NK-92 treated with Interleukin-12 subunit alpha and Interleukin-12 subunit beta, amount 100 ng/mL, for 24 hours (cell line): Measurements from ENCODE around the gene CD300H.
"Not testable (repeated sequence)": the region's sequence is repeated elsewhere in the genome, so short reads cannot be mapped to it uniquely, and the experiment has no call there.

Source experiments
- DNase-seq: peaks from one replicate; lab custom pipeline; 2025; lab: John Stamatoyannopoulos, UW

CD300H gene

DNA sequence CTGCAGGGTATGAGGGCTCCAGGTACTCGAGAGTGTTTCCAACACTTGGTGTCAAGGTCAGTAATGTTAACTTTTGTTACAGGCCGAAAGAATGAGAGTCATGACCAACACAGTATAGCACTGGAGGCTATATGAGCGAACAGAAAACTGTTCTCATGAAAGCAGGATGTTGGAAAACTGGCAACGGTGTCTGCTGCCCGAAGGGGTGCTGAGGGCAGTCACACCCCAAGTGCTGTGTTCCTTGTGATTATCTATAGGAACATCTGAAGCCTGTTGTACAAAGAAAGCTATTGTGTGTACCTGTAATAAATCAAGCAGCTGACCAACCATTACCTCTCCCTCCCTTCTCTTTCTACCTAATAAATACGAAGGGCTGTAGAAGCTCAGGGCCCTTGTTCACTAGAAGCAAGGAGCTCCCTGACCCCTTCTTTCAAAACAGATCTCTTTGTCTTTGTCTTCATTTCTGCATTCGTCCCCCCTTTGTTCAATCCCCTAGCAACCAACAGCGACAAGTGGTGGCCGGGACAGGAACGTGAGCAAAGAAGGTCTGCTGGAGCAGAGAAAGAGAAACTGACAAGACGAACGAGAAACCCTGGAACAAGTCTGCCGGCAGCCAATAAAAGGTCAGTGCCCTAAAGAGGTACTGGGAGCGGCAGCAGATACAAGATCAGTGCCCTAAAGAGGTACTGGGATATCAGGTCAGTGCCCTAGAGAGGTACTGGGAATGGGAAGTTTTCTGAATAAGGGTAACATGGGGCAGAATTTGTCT is 17.2 kb upstream of the CD300H start:
- DNase-seq: no peak

DNA sequence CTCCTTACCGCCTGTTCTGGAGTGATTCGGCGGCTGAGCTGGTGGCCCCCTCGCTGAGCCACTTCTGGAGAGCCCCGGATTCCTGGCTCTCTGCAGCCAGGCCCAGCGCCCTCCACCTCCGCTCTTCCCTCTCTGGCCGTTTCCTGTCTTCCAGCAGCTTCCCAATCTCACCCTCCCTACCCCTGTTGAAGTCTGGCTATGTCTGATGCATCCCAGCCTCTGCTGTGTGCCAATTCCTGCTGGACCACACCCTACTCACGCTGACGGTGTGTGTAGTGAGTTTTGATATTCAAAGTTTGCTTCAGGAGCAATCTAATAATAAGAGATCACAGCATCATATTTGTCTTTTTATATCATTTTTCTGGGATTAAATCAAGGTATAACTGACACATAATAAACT is 15.3 kb upstream of the CD300H start:
- DNase-seq: no peak

DNA sequence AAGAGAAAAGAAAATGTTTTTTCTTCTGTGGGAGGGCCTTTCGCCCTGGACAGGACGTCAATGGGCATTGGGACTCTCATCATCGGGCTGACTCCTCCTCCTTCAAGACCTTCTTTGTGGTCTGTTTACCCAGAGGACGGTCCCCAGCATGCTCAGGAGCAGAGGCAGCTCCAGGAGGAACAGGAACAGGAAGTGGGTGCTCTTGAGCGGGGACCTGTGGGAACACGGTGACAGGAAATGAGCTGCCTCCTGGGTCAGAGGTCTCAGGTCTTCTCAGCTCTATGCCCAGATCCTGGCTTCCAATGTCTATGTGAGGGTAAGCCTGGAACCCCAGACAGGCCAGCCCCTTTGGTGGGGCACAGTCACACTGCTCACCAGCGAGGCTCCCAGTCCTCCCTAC is 12.6 kb upstream of the CD300H start:
- no peak for DNase-seq

DNA sequence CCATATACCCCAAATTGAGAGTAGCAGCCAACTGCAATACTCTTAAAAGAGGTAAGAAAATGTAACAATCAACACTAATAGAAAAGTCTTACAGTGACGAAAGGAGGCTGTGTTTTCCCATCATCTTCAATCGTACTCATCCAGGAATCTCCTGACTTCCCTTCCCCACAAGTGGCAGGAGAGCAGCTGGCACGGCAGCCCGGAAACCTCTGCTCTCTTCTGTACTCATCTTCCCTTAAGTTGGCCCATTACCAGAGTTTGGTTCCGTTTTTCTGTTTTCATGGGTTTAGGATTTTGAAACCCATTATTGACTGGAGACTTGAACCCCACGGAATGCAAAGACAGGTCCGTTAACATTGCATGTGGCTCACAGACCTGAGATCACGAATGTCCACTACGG is 11.7 kb upstream of the CD300H start:
- DNase-seq: no peak

DNA sequence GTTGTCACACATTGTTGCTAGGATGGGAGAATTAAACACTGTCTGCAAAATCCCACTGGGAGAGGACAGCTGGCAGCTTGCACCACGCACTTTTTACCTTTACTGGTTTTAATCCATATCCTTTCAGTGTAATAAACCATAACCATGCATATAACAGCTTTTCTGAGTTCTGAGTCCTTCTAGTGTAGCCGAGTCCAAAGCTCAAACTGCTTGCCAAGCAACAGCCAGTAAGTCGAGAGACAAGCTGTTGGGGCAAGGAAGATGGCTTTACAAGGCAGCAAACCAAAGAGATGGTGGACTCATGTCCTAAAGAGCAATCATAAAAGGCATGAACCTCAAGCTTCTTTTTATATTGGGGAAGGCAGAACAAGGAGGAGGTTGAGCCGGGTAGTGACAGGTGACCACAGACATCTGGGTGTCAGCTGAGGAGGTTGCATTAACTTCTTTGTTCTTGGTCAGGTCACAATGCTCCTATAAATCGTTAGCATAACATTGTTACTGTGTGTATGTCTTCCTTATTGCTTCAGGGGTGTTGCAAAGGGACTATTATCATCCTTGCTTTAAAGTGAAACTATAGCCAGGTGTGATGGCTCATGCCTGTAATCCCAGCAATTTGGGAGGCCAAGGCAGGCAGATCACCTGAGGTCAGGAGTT is 7.3 kb upstream of the CD300H start:
- DNase-seq: no peak

DNA sequence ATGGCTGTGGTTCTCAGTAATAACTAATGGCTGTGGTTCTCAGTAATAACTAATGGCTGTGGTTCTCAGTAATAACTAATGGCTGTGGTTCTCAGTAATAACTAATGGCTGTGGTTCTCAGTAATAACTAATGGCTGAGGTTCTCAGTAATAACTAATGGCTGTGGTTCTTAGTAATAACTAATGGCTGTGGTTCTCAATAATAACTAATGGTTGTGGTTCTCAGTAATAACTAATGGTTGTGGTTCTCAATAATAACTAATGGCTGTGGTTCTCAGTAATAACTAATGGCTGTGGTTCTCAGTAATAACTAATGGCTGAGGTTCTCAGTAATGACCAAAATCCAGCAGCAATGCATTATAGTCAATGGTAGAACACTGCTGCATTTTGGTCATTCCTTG is 6.3 kb upstream of the CD300H start:
- DNase-seq: not testable (repeated sequence)

DNA sequence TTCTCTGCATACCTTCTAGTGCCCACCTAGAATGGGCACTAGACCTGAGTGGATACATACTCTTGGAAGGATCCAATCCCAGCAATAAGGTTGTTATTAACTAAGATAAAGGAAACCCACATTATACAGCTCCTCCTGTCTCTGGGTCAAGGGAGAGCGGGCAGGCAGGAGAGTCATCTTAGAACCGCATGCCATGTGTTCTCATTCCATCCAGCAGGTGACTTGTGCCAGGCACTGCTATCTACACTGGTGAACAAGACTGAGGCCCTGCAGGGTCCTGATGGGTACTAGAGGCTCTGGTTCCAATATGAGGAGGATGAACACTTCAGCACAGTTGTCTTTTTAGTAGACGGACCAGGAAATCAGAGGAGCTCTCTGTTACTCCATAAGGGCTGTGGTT is 5.9 kb upstream of the CD300H start:
- no peak for DNase-seq

DNA sequence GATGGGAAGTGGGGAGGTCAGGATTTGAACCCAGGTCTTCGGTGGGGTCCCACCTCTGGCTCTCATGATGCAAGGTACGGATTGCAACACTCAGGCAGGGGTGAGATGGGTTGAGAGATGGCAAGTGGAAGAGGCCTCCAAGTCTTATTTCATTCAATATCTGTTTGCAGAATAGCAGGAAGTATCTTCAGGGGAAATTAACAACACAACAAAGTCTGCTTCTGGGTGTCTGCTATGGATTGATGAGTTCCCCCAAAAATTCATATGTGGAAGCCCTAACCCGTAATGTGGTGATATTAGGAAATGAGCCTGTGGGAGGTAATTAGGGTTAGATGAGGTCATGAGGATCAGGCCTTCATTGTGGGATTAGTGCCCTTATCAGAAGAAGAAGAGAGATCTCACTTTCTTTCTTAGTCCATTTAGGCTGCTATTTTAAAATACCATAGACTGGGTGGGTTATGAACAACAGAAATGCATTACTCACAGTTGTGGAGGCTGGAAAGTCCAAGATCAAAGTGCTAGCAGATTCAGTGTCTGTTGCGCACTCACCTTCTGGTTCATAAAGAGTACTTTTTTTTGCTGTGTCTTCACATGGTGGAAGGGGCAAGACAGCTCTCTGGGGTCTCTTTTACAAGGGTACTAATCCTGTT is 4.4 kb upstream of the CD300H start:
- DNase-seq: no peak

DNA sequence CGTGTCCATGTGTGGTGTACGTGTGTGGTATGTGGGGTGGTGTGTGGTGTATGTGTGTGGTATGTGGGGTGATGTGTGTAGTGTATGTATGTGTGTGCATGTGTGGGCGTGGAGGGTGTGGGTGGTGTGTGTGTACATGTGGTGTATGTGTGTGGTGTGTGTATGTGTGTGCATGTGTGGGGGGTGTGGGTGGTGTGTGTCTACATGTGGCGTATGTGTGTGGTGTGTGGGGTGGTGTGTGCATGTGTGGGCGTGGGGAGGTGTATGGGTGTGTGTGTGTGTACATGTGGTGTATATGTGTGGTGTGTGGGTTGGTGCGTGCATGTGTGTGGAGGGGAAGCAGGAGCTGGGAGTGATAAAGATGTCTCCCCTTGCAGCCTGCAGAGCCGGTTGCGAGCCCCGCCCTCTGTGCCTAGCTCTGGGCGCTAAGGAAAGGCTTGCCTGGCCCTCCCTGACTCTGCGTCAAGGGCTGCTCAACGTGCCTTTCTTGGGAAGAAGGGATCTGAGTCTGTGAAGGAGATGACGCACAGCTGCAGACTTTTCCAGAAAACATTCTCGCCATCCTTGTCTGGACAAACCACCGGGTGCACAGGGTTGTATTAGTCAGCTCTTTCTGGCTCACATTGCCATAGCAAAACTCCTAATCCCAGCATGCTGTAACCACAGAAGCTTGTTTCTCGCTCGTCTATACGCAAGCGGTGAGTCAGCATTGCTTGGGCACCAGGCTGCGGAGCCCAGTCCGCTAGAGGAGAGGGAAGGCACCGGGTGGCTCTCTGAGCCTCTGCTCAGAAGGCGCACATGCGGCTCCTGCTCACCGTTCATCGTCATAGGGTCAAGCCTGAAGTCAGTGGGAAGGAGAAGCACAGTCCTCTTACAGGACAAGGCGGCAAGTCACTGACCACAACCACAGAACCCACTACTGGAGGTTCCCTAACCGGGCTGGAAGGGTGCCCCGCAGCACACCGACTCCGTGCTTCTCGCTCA is 2.0 kb upstream of the CD300H start:
- DNase-seq: no peak

DNA sequence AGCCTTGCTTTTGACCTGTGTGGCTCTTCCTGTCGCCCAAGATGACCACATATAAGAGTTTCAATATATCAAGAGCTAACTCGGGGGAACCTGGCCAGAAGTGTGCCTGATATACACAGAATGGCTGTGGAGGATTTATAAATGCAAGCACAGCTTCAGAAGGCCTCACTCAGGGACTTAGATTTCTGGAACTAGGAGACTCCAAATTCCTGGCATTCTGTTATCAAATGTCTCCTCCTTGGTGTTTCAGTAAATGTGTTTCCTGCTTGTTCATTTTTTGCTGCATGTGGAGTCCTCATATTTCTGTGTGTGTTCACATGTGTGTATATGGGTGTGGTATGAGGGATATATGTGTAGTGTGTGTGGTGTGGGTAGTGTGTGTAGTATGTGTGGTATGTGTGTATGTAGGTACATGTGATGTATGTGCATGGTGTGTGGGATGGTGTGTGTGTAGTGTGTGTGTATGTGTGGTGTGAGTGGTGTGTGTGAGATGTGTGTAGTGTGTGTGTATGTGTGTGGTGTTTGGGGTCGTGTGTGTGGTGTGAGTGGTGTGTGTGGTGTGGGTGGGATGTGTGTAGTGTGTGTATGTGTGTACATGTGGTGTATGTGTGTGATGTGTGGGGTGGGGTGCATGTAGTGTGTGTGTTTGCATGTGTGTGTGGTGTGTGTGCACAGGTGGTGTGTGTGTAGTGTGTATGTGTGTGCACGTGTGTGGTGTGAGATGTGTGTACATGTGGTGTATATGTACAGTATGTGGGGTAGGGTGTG is 981 bp upstream of the CD300H start:
- DNase-seq: no peak

DNA sequence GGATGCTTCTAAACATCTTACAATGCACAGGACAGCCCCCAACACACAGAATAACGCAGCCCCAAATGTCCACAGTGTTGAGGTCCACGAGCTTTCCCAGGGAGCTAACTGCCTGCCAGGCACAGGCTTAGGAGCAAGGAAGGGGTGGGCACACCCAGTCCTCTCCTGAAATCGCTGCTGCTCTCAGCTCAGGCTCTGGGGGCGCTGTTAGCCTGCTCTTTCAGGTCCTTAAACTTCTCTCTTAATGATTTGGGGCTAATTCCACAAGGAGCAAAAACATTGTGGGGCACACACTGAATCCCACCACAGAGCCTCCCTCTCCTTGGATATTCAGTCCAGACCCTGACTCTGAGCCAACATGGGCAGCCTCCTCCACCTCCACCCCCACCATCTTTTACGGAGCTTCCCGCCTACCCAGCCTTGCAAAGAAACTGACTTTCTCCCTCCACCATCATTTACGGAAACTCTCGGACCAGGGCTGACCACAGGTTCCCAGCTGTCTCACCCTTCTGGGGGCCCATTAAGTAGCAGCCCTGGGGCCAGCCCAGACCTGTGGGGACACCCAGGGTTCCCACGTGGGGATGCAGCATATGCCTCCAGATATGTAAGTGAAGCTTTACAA is 1.1 kb downstream of the CD300H start:
- DNase-seq: no peak

DNA sequence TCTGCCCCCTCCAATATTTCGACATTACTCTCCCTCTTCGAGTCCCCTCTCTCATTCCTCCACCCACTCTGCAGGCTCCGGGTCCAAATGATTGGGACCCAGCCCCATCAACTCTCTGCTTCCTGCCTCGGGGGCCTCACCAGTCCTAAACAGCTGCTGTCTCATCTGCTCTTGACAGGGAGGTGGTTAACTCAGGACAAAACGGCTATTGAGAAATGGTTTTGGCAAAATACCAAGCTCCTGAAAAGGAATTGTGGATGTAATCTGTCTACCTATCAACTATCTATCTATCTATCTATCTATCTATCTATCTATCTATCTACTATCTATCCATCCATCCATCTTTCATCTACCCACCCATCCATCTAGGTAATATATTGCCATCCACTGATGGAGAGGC is 2.2 kb downstream of the CD300H start:
- no peak for DNase-seq

DNA sequence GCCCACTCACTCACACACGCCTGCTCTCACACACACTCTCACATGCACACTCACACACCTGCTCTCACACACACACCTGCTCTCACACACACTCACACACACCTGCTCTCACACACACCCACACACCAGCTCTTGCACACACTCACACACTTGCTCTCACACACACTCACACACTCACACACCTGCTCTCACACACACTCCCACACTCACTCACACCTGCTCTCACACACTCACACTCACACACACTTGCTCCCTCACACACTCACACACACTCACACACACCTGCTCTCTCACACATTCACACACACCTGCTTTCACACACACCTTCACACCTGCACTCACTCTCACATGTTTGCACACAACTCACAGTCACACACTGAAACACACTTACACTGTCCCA is 4.0 kb downstream of the CD300H start:
- no peak for DNase-seq

DNA sequence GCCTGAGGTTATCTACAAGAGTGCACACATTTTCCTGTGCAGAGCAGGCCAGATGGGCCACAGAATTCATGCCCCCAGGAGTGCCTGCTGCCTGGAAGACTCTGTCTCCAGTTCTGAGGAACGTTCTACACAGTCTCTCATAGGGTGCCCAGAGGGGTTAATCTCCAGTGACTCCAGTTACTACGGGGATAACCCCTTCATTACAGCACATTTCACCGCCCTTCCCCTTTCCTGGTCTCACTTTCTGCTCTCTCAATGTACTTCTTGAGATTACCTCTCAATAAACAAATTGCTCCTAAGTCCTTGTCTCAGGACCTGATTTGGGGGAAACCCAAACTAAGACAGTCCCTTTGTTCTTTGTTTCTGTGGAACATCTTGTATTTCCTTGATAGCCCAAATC is 5.7 kb downstream of the CD300H start:
- DNase-seq: no peak

DNA sequence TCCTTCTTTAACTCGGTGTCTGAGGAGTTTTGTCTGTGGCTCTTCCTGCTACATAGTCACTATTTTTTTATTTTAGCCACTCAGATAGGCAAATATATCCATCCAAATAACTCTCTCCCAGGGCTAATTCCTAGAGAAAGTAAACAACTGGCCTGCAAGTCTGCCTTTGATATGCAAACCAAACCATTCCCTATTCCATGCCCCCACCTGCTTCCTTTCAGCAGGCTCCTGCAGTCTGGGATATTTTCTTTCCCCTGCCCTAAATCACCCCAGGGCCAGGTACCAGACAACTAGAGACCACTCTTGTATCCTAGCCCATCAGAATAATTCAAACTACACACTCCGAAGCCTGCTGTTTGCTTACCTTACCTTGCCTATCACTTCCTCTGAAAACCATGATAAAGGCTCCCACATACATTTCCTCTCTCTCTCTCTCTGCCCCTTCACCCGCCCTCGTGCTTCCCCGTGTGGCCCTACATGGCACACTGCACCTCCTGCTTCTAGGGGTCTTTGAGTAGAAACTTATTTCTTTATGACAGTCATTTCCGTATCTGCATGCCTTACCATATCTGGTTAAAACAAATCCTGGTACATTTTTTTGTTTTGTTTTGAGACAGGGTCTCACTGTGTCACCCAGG is 8.3 kb downstream of the CD300H start:
- DNase-seq: no peak

DNA sequence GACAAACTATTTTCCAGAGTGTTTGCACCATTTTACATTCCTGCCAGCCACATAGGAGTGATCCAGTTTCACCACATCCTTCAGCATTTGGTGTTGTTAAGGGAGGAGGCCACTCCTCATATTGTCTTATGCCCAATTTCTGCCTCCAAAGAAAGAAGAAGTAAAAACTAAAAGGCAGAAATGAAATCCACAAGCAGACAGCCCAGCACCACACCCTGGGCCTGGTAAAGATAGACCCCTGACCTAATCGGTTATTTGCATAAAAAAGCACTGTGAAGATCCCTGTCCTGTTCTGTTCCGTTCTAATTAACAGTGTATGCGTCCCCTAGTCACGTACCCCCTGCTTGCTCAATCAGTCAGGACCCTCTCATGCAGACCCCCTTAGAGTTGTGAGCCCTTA is 8.9 kb downstream of the CD300H start:
- not testable (repeated sequence) for DNase-seq

DNA sequence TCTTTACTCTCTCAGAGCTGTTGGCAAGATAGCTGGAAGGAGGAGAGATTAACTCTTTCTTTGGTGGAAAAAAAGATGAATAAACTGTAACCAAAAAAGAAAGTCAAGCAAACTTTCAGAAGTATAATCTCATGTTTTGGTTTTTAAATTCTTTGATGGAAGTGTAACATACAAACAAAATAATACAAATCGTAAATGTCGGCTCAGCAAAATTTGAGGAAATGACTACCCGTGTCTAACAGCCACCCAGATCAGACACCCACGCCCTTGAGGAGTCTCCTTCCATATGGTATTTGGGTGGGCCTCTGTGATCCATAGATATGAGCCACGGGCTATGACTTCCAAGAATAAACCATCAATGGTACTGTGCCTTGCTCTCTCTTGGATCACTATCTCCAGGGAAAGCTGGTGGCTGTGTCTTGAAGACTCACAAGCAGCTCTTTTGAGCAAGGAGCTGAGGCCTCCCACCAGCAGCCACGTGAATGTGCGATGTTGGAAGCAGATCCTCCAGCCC is 11.8 kb downstream of the CD300H start:
- DNase-seq: no peak

DNA sequence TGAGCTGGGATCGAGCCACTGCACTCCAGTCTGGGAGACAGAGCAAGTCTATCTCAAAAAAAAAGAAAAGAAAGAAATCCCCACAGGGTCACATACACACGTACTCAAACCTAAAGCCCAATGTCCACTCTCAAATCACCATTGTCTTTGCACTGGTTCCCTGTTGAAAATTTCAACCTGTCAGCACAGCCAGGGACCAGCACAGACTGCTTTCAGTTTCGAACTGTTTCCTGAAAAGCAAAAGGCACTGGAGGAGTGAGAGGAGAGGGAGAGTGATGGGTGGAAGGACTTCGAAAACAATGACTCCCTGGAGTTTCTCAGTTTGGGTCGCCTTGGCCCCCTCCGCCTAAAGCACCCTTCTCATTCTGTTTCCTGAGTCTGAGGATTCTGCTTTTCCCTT is 12.4 kb downstream of the CD300H start:
- no peak for DNase-seq

DNA sequence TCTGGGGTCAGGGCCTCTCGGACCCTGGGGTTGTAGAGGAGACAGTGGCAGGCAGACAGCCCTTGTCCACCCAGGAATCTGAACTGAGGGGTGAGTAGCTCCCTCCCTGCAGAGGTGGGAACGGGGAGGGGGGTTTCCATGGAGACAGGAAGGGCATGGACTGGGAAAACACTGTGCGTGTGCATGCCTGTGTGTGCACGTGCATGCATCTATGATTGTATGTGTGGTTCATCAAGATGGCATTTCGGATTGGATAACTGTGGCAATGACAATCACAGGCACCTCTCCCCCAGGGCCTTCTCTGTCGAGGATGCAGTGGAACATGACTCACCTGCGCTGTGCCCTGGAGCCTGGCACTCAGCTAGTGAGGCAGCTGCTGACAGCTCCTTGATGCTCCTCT is 15.3 kb downstream of the CD300H start:
- no peak for DNase-seq

DNA sequence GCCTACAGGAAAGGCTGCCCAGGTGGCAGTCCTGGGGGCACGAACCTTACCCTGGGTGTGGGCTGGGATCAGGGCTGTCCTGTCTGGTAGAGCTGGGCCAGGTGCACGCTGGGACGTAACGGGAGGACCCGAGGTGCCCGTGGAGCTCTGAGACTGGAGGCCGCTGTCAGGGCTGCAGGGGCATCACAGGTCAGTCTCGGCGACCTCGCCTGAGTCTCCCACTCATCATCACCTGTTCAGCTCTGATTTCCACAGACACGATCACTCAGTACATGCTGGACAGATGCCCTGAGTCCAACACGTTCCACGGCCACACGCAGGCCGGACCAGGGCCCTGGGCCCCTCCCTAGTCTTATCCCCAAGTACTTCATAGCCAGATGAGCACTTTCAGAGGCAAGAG is 16.7 kb downstream of the CD300H start:
- DNase-seq: no peak
